Measurements from ENCODE around the gene SENP3.

SENP3 gene

DNA sequence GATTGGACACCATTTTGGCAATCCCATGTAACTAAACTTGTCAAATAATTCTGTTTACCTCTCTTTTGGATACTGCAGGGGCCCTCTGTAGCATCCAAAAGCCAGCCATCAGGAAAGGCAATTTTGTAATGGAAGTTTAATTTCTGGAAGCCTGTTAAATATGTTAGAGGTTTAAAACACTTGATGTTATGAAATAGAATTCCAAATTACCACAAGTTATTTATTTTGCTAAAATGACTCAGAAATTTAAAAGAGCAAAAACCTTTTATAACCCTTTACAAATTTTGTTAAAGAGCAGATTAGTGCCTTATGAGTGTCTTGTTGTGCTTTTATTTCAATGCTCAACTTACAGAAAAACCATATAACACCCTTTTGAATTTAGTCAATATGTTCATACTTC, 32.9 kb upstream of the SENP3 start:
- no peak for DNase-seq (ENCODE audit: low read depth)
- no peak overlapping the region for H3K4me3 ChIP-seq (ENCODE audit: low read length)
- TF ChIP-seq, protein P1, sequence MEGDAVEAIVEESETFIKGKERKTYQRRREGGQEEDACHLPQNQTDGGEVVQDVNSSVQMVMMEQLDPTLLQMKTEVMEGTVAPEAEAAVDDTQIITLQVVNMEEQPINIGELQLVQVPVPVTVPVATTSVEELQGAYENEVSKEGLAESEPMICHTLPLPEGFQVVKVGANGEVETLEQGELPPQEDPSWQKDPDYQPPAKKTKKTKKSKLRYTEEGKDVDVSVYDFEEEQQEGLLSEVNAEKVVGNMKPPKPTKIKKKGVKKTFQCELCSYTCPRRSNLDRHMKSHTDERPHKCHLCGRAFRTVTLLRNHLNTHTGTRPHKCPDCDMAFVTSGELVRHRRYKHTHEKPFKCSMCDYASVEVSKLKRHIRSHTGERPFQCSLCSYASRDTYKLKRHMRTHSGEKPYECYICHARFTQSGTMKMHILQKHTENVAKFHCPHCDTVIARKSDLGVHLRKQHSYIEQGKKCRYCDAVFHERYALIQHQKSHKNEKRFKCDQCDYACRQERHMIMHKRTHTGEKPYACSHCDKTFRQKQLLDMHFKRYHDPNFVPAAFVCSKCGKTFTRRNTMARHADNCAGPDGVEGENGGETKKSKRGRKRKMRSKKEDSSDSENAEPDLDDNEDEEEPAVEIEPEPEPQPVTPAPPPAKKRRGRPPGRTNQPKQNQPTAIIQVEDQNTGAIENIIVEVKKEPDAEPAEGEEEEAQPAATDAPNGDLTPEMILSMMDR (conservative IDR thresholded peaks at IDR 0.05; ENCODE audit: low read depth, low read length) = no peak

DNA sequence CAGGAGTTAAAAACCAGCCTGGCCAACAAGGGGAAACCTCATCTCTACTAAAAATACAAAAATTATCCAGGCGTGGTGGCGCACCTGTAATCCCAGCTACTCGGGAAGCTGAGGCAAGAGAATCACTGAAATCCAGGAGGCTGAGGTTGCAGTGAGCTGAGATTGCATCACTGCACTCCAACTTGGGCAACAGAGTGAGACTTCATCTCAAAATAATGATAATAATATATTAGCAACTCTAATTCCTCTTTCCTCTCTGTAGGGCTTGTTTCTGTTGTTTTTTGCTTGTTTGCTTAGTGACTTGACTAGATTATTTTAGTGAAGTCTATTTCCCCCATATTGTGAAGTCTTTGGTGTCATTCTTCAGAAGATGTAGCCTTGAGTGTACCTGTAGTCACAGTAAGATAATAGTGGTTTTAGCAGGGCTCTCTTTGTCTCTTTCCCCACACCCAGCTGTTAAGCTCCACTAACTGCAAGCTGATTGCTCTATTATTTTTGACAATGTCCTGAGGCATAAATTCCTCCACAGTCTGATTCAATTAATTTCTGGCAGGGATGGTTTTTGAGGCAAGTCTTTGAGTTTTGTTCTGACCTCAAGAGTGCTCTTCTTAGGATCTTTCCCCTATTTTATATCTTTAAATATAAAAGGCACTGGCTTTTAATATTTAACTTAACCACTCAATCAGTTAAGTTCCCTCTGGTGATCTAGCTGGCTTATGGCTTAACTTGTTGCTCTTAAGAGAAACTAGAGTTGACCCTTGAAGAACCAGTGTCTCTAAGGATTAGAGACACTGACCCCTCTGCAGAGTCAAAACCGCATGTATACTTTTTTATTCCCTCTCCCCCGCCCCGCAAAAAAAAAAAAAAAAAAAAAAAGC, 31.5 kb upstream of the SENP3 start:
- no peak overlapping the region for H3K4me3 ChIP-seq (ENCODE audit: low read length)
- TF ChIP-seq, protein P1 (conservative IDR thresholded peaks at IDR 0.05; ENCODE audit: low read depth, low read length) = no peak
- no peak for DNase-seq (ENCODE audit: low read depth)

DNA sequence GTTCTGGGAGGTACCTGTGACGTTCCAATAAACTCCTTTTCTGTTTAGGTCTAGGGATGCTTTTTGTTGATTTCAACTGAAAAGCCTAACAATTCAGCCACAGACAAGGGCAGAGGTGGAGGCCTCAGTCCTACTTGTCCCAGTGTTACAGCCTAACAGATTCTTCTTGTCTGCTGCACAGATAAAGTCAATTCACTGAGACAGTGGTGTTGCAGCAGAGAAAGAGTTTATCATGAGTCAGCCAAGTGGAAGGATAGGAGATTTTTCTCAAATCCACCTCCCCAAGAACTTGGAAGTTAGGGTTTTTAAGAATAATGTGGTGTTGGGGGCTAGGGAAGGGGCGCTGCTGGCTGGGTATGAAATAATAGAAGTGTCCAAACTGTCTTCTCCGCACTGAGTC, 23.7 kb upstream of the SENP3 start:
- no peak for DNase-seq (ENCODE audit: low read depth)
- TF ChIP-seq, protein P1 (conservative IDR thresholded peaks at IDR 0.05; ENCODE audit: low read depth, low read length) = no peak
- no peak overlapping the region for H3K4me3 ChIP-seq (ENCODE audit: low read length)

DNA sequence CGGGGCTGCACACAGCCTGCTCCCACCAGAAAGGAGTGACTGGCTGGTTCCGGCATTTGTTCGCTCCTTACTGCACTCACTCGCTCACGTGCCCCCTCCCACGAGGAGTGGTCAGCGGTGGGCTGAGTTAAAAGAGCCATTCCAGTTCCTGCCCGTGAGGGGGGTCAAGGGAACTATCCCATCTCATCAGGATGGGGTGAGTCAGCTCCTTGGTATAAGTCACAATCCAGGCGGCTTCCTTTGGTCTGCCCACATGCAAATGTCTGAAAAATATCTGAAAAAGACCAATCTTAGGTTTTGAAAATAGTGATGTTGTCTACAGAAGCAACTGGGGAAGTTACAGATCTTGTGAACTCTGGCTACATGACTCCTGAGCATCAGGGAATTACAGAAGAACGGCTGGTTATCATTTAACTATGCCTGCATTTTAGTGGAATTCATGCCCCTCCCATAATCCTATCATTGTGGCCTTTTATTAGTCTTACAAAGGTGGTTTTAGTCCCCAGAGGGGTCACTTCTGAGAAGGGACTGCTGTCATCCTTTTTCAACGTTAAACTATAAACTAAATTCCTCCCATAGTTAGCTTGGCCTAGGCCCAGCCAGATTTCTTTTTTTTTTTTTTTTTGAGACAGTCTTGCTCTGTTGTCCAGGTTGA, 22.7 kb upstream of the SENP3 start:
- DNase-seq (ENCODE audit: low read depth) = no peak
- H3K4me3 ChIP-seq (ENCODE audit: low read length) = no peak overlapping the region
- TF ChIP-seq, protein P1 (conservative IDR thresholded peaks at IDR 0.05; ENCODE audit: low read depth, low read length) = no peak

DNA sequence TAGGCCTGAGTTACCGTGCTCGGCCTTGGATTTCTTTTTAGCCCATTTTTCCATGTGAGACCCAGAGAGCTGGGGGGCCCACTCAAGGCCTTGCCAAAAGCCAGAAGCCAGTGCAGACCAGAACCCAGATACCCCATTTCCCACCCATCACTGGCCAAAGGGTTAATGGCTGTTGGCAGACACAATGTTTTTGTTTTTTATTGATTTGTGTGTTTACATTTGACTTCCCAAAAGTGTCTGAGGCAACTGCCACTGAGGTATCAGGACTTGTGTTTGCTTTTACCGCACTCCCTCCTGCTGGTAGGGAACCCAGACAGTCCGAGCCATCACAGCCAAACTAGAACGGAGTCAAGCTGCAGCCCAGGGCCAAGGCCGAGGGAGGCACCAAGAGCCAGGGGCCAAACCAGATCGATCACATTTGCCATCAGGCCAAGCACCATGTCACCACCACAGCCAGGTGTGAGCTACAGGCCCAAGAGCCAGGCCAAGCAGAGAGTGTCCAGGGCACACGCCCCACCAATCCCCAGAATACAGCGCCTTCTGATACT, 20.6 kb upstream of the SENP3 start:
- no peak for DNase-seq (ENCODE audit: low read depth)
- no peak overlapping the region for H3K4me3 ChIP-seq (ENCODE audit: low read length)
- TF ChIP-seq, protein P1 (conservative IDR thresholded peaks at IDR 0.05; ENCODE audit: low read depth, low read length) = no peak

DNA sequence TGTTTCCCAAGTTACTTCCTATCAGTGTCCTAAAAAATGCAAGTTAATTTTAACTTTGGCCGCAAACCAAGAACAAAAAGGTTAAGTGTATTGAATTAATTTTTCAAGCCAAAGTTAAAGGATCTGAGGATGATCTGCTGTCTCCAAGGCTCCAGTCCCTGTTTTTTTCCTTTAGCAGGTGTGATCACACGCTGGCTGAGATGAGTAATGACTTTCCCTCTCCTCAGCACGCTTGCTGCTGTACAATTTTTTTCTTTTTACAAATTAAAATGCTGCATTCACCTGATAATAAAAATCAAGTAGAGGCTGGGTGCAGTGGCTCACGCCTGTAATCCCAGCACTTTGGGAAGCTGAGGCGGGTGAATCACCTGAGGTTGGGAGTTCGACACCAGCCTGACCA, 16.8 kb upstream of the SENP3 start:
- TF ChIP-seq, protein P1 (conservative IDR thresholded peaks at IDR 0.05; ENCODE audit: low read depth, low read length) = no peak
- H3K4me3 ChIP-seq (ENCODE audit: low read length) = no peak overlapping the region
- DNase-seq (ENCODE audit: low read depth) = no peak

Measured in retinal pigment epithelial cell (primary cell).